GM12864 (cell line): ENCODE data around the gene ITGAE.
"Not testable (repeated sequence)": the region's sequence is repeated elsewhere in the genome, so short reads cannot be mapped to it uniquely, and the experiment has no call there.

ENCODE experiments used
- DNase-seq: peaks from one replicate; pipeline ENCODE4 v3.0.0-alpha.2; 2011; ENCODE audit warnings: low read depth
- H3K4me3 ChIP-seq: 2 replicates; pipeline ENCODE4 v1.5.1; 2011; ENCODE audit warnings: mild to moderate bottlenecking, low read depth, low read length, control low read depth
- TF ChIP-seq, protein P1 (sequence below): IDR thresholded peaks from 2 replicates; pipeline ENCODE4 v1.5.1; 2011; ENCODE audit warnings: low read depth, mild to moderate bottlenecking, moderate library complexity, low read length, control low read depth, inconsistent platforms; ENCODE audit errors: missing control alignments

The ITGAE gene

DNA sequence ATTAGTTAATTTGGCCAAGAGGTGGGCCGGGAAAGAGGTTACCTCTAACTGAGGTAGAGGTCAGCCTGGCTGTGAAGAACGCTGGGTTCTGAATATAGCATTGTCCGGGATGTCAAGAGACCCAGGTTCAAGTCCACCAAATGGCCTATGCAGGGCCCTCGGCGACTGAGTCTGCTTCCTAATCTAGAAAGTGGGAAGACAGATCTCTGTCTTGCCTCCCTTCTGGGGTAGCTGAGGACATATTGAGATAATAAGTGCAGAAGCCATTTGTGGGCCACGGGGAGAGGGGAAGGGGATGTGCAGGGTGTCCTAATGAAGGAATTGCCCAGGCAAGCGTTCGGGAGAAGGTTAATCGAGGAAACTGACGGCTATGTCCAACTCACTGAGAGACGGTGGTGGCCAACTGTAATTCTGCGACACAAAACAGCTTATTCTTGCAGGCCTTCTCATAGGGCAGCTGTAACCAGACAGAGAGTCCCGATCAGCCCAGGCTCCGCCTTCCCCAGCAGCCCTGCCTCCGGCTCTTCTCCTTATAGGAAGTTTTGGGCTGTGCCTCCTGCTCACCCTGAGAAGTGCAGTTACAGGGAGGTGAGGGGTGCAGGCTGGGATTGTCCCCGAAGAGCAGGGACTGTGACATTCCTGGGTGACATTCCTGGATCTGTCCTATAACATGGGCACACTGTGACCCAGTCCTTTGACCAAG lies 61.4 kb downstream of the ITGAE start:
- no peak overlapping the region for H3K4me3 ChIP-seq
- no peak for DNase-seq
- TF ChIP-seq, protein P1, sequence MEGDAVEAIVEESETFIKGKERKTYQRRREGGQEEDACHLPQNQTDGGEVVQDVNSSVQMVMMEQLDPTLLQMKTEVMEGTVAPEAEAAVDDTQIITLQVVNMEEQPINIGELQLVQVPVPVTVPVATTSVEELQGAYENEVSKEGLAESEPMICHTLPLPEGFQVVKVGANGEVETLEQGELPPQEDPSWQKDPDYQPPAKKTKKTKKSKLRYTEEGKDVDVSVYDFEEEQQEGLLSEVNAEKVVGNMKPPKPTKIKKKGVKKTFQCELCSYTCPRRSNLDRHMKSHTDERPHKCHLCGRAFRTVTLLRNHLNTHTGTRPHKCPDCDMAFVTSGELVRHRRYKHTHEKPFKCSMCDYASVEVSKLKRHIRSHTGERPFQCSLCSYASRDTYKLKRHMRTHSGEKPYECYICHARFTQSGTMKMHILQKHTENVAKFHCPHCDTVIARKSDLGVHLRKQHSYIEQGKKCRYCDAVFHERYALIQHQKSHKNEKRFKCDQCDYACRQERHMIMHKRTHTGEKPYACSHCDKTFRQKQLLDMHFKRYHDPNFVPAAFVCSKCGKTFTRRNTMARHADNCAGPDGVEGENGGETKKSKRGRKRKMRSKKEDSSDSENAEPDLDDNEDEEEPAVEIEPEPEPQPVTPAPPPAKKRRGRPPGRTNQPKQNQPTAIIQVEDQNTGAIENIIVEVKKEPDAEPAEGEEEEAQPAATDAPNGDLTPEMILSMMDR, result no peak

DNA sequence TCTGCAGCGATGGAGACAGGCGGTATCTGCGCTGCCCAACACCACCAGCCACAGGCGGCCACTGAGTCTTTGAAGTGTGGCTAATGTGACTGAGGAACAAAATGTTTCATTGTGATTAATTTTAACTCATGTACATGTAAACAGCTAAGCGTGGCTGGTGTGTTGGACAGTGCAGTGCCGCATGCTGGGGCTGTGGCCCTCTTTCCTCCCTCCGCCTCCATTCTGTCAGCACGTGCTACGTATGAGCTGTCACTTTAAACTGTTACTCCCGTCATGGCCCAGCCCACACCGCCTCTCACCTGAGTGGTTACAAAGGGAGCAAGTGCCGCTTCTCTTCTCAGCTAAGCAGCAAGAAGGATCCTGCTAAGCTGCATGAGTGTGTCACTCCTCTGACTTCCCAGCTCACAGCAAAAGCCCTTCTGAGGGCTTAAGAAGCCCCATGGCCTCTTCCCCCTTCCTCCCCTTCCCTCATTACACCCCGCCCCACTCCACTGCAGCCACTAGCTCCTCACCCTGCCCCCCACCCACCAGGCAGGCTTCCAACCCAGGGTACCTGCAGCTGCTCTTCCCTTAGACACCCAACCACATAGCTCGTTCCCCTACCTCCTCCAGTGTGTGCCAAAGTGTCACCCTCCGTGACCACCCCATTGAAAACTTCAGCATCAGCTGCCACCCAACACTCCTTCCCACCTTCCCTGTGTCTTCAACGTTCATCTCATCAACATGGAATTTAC lies 62.3 kb downstream of the ITGAE start:
- no peak overlapping the region for H3K4me3 ChIP-seq
- DNase-seq, result no peak
- TF ChIP-seq, protein P1, result no peak

DNA sequence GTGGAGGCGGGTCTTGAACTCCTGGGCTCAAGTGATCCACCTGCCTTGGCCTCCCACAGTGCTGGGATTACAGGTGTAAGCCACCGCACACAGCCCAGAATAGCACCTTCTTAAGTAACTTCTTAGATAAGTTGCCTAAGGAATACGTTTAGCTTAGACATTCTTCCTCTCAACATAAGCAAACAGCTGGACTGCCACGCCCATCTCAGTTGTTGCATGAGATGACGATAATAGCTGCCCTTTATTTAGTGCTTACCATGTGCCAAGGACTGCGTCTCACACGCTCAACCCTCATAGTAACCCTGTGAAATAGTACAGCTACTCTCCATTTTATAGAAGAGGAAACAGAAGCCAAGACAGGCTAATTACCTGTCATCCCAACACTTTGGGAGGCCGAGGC lies 65.5 kb downstream of the ITGAE start:
- DNase-seq, result no peak
- TF ChIP-seq, protein P1, result no peak
- no peak overlapping the region for H3K4me3 ChIP-seq

DNA sequence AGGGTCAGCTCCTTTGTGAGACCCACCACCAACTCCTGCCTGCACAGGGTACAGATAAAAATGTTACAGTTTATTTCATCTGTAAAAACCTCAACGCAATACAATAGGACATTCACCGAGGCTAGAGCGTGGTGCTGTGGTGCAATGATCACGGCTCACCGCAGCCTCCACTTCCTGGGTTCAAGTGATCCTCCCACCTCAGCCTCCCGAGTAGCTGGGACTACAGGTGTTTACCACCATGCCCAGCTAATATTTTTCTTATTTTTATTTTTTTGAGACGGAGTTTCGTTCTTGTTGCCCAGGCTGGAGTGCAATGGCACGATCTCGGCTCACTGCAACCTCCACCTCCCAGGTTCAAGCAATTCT lies 66.1 kb downstream of the ITGAE start:
- not testable (repeated sequence) for DNase-seq, H3K4me3 ChIP-seq

DNA sequence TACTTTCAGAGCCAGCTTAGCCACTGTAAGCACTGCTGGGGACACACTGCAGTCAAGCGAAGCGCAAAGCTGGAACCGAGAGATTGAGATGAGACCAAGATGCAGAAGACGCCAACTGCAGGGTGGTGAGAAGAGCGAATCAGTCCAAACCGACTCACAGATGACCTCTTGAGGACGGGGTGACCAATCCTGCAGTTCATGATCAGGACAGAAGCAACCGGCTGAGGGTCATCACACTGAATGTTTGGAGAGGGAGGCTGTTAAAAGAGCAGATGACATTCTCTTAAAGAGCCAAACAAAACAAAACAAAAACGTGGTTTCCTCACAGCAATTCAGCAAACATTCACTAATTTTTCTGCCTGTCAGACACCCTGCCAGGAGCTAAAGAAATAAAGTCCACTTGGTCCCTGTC lies 68.8 kb downstream of the ITGAE start:
- TF ChIP-seq, protein P1, result peak; percentile 58
- peak; percentile 64 for DNase-seq
- H3K4me3 ChIP-seq, result no peak overlapping the region

DNA sequence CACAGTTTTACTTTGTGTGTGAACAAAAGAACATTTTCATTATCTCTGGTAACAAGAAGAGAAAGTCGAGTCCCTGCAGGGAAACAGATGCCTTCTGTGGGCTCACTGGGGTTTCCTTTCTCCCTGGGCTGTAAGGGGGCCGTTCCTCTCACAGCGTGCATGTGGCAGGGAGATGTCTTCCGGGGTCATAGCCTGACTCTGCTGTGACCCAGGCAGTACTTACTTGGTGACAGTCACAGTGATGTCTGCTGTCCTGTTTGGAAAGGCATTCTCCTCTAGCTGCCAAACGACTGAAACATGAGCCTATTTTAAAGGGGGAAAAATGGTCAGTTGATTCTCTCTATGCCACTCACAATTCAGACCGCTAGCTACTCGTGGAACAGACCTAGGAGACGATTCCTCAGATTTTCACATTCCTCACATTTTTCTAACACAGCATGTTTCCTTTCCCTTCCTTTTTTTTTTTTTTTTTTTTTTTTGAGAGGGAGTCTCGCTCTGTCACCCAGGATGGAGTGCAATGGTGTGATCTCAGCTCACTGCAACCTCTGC lies 70.0 kb downstream of the ITGAE start:
- no peak for DNase-seq
- TF ChIP-seq, protein P1, result no peak
- H3K4me3 ChIP-seq, result no peak overlapping the region

DNA sequence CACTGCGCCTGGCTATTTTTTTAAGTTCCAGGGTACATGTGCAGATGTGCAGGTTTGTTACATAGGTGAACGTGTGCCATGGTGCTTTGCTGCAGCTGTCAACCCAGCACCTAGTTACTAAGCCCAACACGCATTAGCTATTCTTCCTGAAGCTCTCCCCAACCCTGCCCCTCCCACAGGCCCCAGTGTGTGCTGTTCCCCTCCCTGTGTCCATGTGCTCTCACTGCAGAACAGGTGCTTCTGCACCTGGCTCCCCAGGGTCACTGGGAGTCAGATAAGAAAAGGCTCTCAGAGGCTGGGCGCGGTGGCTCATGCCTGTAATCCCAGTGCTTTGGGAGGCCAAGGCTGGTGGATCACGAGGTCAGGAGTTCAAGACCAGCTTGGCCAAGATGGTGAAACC lies 71.1 kb downstream of the ITGAE start:
- no peak overlapping the region for H3K4me3 ChIP-seq
- TF ChIP-seq, protein P1, result no peak
- DNase-seq, result no peak

DNA sequence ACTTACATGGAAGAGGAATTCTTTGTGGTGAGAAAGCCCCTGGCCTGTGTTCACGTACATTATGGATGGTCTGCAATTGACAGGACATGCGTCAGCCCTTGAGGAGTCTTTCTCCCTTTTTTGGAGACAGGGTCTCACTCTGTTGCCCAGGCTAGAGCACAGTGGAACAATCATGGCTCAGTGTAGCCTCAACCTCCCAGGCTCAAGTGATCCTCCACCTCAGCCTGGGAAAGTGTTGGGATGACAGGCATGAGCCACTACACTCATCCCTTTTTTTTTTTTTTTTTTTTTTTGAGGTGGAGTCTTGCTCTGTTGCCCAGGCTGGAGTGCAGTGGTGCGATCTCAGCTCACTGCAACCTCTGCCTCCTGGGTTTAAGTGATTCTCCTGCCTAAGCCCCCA lies 72.9 kb downstream of the ITGAE start:
- not testable (repeated sequence) for H3K4me3 ChIP-seq, DNase-seq
